HG03520 (cell line): Measurements from ENCODE around the gene FHAD1.
"Not testable (repeated sequence)": the region's sequence is repeated elsewhere in the genome, so short reads cannot be mapped to it uniquely, and the experiment has no call there.

Source experiments
- ATAC-seq: cut with Tn5 transposase; IDR thresholded peaks from one replicate; pipeline ENCODE4 v1.9.1; 2021; ENCODE audit warnings: mild to moderate bottlenecking, moderate library complexity; ENCODE audit not compliant: unreplicated experiment

The FHAD1 gene

GRCh38 chr1:15412175-15412800 lies 165.3 kb downstream of the FHAD1 start:
- no peak for ATAC-seq

- no peak for ATAC-seq
Observed at GRCh38 chr1:15412843-15413242, 165.8 kb downstream of the FHAD1 start.

GRCh38 chr1:15413563-15414444 lies 166.8 kb downstream of the FHAD1 start:
- ATAC-seq = no peak

- ATAC-seq = no peak
Observed at GRCh38 chr1:15414445-15414983, 167.5 kb downstream of the FHAD1 start.

GRCh38 chr1:15417059-15417934 lies 170.3 kb downstream of the FHAD1 start:
- ATAC-seq = no peak

- no peak for ATAC-seq
Observed at GRCh38 chr1:15418806-15419515, 171.9 kb downstream of the FHAD1 start.

- ATAC-seq = no peak
Observed at GRCh38 chr1:15420853-15421465, 173.9 kb downstream of the FHAD1 start.

GRCh38 chr1:15422871-15423270 lies 175.8 kb downstream of the FHAD1 start:
- ATAC-seq = no peak

- ATAC-seq = no peak
Observed at GRCh38 chr1:15423355-15424077, 176.5 kb downstream of the FHAD1 start.

GRCh38 chr1:15424146-15424667 lies 177.2 kb downstream of the FHAD1 start:
- no peak for ATAC-seq

GRCh38 chr1:15424981-15425380 lies 178.0 kb downstream of the FHAD1 start:
- ATAC-seq = no peak

GRCh38 chr1:15425521-15425920 lies 178.5 kb downstream of the FHAD1 start:
- ATAC-seq = no peak

GRCh38 chr1:15425958-15426357 lies 178.9 kb downstream of the FHAD1 start:
- no peak for ATAC-seq

GRCh38 chr1:15426492-15427279 lies 179.7 kb downstream of the FHAD1 start:
- ATAC-seq = no peak

GRCh38 chr1:15427280-15427666 lies 180.2 kb downstream of the FHAD1 start:
- no peak for ATAC-seq

- not testable (repeated sequence) for ATAC-seq
Observed at GRCh38 chr1:15428252-15428651, 181.2 kb downstream of the FHAD1 start.

GRCh38 chr1:15428815-15429435 lies 181.9 kb downstream of the FHAD1 start:
- ATAC-seq = no peak

GRCh38 chr1:15429701-15430149 lies 182.7 kb downstream of the FHAD1 start:
- no peak for ATAC-seq
